PFSK-1 (cell line): ENCODE measurements around the gene NFIB.

Experiments used
- POLR2AphosphoS5 ChIP-seq: IDR thresholded peaks from 2 replicates; pipeline ENCODE4 v1.6.1; 2012; ENCODE audit warnings: low read depth, mild to moderate bottlenecking, control low read depth, low read length, moderate library complexity
- REST ChIP-seq, 2 experiments: IDR thresholded peaks; 2 replicates each; pipeline versions ENCODE4 v1.6.1 to v1.8.0; 2011 to 2012; ENCODE audit warnings: low read depth in 2 of 2, low read length in 2 of 2, control low read depth in 1 of 2, inconsistent platforms in 1 of 2, mild to moderate bottlenecking in 1 of 2, moderate library complexity in 1 of 2; ENCODE audit not compliant: insufficient read depth in 1 of 2
- SIN3A ChIP-seq: IDR thresholded peaks from 2 replicates; pipeline ENCODE4 v1.6.1; 2012; ENCODE audit warnings: mild to moderate bottlenecking, low read length, moderate library complexity, borderline replicate concordance; ENCODE audit not compliant: insufficient read depth
- TAF1 ChIP-seq: IDR thresholded peaks from 2 replicates; pipeline ENCODE4 v1.6.1; 2012; ENCODE audit warnings: low read length, control low read depth, borderline replicate concordance; ENCODE audit not compliant: insufficient read depth

- TF ChIP-seq POLR2AphosphoS5 (no peak), TAF1 (no peak), REST (IDR thresholded peaks at IDR 0.05; ENCODE audit: insufficient read depth in 1 of 2, low read depth in 2 of 2, low read length in 2 of 2) (no peak), SIN3A (no peak)
Measured at GRCh38 chr9:14066831-14067230, 247.1 kb downstream of the NFIB start.
